Right ventricle myocardium superior (tissue), 1 donor: ENCODE results near the gene VIT. TPM values are rescaled to one million over a fixed set of nuclear protein-coding genes. Genes with fewer than 3 reads are reported as not detected.
"Not testable (repeated sequence)": the region's sequence is repeated elsewhere in the genome, so short reads cannot be mapped to it uniquely, and the experiment has no call there.

Experiments used
- ATAC-seq: fragments of 200-7000 bp; cut with Tn5 transposase; one replicate; pipeline ENCODE4 v1.9.1; 2020; ENCODE audit warnings: mild to moderate bottlenecking; ENCODE audit not compliant: poor library complexity
- DNase-seq: peaks from one replicate; pipeline ENCODE4 v3.0.0-alpha.2; 2020
- intact Hi-C: fragments of 100-400 bp; cut with DNase I; formaldehyde crosslinking; loops from one replicate; pipeline ENCODE4 v1.11.2; 2022
- total RNA-seq: library from RNA; stranded (reverse); fragmentation: NEBNext Ultra II Directional; extraction: Animal tissue kit (Norgen Biotek cat#: 25700); gene quantifications from one replicate; pipeline ENCODE4 v1.2.1, GENCODE V29; 2021
- donor health status: DM: no; HTN: yes; CAD: no; lungs with severe emphysema.

The VIT gene
- total RNA-seq, 1 donor from 2014 or later, result 19.4 TPM

DNA sequence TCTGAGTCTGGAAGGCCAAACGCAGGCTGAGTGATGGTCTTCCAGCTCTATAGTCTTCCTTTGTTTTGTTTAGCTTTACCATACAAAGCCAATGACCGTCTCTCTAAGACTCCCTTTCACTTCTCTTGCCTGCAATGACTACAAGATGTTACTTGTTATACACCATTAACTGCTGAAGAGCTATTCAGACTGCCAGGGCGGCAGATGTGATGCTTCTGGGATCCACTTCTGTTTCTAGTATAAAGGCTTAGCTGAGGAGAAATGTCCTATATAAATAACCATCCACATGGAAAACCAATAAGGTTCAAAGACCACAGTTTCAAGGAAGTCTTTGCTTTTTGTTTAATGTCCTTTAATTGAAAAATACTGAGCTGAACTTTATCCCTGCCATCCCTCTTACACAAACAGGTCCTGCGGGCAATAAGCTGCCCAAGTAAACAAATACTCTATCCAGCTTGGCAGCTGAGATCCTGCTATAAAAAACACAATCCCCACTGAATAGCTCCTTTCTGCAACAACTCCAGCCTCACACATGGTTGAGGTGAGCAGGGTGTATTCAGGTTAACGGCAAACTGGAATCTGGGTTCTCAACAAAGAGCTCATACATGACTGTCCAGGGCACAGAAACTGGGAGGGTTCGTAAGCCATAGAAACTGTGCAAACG, 124.6 kb downstream of the VIT start:
- DNase-seq (no peak), ATAC-seq (no peak)
- intact Hi-C loops, result no loop called here

DNA sequence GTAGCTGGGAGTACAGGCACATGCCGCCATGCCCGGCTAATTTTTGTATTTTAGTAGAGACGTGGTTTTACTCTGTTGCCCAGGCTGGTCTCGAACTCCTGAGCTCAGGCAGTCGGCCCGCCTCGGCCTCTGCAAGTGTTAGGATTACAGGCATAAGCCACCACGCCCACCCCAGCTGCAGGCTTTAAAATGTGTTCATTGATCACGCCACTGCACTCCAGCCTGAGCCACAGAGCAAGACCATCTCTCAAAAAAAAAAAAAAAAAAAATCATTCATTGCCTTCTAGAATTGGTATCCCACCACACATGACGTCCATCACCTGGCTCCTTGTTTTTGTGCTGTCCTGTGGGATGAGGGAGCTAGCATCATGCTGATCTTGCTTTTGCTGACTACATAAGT, 127.4 kb downstream of the VIT start:
- DNase-seq, result no peak
- intact Hi-C loops, result no loop called here
- ATAC-seq, result no peak

DNA sequence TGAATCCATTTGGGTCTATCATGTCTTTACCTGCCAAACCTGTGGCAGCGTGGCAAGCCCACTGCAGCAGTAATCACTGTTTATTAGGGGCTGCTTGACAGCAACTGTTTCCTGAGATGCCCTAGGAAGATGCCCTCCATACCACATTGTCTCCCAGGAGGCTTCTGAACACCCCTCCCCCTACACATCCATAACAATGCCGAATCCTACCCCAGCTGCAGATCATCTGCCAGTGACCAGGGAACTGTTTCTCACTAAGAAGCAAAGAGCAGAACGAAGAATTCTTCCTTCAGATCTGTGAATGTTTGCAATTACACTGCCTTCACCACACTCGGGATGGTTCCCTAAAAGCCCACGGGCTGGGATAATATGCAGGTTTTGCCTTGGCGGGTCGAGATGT, 127.8 kb downstream of the VIT start:
- ATAC-seq (no peak), DNase-seq (no peak)
- intact Hi-C loops, result no loop called here

DNA sequence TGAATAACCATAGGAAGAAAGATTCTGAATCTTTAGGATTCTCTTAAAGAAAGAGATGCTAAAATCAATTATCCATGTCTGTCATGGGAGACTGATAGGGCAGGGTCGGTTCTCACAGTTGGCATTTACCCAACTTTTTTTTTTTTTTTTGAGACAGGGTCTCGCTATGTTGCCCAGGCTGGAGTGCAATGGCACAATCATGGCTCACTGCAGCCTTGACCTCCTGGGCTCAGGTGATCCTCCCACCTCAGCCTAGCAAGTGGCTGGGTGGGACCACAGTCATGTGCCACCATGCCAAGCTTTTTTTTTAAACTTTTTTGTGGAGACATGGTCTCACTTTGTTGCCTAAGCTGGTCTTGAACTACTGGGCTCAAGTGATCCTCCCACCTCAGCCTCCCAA, 128.2 kb downstream of the VIT start:
- ATAC-seq, intact Hi-C loops, DNase-seq: not testable (repeated sequence)

DNA sequence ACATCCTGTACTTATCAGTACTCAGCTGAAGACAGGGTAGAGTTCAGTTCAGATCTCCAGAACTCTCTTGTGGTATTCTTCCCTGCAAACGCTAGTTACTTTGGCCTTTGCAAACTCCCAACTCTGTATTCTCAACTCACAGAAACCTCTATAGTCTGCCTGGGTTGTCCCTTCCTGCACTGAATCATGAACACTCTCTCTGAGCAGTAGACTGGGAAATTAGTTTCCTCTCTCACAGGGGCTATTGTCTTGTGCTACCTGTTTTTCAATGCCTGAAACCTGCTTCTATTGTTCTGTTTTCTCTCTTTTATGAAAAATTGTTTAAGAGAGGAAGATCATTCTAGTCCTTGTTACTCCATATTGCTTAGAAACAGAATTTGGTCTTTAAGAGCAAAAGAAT, 134.7 kb downstream of the VIT start:
- DNase-seq (no peak), ATAC-seq (no peak)
- intact Hi-C loops, result no loop called here

DNA sequence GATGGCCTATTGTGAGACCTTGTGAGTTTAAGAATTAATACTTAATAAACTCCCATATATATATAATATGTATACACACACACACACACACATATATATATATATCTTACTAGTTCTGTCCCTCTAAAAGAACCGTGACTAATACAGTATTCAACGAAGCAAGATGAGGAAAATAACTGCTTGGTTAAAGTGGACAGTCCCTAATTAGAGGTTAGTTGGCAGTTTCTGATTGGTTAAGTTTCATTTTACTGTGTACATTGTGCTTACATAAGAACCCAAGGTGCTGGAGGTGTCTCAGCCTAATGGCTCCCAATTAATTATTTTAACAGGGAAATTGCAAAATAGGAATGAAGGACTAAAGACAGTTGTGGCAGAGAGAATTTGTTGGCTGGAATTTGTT, 137.7 kb downstream of the VIT start:
- intact Hi-C loops, result no loop called here
- ATAC-seq, result no peak

DNA sequence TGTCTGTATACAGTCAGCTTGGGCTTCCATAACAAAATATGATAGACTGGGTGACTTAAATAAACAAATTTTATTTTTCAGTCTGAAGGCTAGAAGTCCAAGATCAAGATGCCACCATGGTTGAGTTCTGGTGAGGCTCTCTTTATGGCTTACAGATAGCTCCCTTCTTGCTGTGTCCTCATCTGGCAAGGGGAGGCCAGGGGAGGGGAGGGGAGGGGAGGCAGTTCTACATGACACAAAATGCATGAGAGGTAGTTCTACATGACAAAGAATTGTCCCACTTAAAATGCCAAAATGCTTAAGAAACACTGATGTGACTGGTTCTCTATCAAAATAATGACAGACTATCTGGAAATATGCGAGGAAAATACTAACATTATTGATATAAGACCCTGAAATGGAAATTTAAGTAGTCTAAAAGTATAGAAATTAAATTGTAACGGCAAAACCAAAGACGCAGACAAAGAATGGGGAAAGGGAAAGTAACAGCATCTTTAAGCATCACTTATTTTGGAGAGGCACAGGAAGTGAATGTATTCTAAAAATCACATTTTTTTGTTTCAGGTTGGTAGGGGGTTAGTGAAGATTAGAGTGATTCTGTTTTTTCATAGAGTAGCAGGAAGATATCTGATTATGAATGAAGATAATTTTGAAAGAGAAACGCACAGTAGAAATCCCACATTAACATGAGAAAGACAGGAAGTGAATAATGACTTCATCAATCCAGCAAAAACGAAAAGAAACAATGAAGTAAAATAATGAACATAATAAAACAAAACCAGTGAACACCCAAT, 138.4 kb downstream of the VIT start:
- ATAC-seq, result no peak
- intact Hi-C loops, result no loop called here
- DNase-seq, result no peak

More for the DNA sequence above, 137.7 kb downstream of the VIT start:
- no peak for DNase-seq

DNA sequence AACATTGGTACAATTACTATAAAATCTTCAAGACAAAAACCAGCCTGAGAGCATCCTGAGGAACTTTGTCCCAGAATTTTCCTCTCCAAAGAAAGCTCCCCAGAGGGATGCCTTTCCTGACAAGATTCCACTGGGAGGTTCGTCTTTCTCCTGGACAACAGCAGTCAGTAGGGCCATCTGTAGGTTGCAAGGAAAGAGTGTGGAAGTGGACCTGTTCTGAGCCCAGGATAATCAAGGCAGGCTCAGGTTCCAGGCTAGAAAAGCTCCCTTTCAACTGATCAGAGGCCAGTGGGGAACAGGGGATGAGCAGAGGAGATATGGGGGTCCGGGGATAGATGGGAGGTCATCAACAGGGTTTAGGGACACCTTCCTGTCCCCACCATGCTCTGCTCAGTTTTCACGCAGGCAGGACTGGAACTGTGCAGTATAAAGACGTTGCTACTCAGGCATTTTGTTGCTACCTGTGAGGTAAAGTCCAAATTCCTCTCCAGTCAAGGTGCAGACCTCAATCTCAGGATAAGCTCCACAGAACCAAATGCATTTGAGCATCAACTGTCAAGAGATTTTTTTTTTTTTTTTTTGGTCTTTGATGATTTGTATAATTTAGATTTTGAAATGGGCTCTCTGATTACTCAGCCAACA, 143.6 kb downstream of the VIT start:
- DNase-seq (no peak), ATAC-seq (no peak)
- intact Hi-C loops, result no loop called here

DNA sequence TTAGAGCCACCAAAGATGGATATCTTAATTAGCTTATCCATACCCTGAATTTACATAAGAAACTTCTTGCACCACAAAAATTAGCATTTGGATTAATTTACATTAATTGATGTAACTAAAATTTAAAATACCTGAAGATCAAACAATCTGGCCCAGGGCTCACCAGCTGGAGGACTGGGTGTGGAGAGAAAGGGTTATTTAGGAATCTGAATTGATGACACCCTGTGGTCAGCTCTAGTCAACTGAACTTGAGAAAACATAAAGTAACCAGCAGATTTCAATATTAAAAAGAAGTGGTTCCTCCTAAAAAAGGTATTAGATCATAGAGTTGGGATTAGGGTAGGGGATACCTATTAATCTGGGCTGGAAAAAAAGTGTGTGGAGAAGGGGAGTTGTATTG, 147.3 kb downstream of the VIT start:
- intact Hi-C loops, result no loop called here
- ATAC-seq (no peak), DNase-seq (no peak)

DNA sequence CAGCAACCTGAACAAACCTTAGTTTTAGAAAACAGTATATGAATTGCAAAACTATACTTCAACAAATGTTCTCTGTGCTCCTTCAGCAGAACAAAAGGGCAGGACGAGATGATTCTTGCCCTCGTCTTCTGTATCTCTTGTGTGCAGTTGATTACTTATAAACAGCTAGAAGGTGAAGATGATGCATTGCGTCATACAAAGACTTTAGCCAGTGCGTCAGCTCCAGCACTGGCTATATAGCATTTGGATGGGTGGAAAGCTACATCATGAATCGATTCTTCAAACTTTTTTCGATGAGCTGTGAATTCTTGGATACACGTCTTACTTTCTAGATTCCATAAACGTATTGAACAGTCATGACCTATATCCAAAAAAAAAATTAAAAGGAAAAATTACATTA, 152.8 kb downstream of the VIT start:
- no peak for ATAC-seq
- no peak for DNase-seq
- intact Hi-C loops, result no loop called here

DNA sequence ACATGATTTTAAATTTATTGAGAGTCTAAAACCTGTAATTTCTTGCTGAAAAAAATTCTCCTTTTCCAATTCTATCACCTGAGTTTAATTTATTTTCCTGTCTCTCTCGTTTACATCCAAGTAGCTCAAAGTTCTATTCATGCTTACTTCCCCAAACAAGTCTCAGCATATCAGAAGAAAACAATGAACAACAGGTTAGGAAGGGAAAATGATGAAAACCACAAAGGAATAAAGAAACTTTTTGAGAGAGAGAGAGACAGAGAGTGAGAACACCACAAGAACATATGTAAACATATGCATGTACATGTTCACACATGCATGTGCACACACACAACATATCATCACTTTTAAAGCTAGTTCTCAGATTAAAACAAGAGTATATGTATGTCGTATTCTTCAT, 157.7 kb downstream of the VIT start:
- DNase-seq (no peak), ATAC-seq (no peak)
- intact Hi-C loops, result no loop called here

DNA sequence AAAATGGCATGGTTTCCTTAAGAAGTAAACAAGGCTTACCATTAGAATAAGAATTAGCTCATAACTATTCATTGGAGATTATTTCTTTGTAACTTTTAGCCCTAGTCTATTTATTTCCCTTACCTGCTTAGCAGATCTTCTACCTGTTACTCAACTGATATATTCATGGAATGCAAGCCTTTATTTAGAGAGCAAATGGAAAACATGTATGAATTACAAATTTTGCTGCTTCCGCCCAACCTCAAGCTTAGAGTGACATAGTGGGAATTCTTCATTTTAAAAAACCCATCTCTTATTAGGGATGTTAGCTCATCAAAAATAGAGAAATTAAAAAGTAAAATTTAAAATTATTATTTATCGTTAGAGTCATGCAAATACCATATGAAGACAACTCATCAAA, 158.9 kb downstream of the VIT start:
- ATAC-seq (no peak), DNase-seq (no peak)
- intact Hi-C loops, result no loop called here

DNA sequence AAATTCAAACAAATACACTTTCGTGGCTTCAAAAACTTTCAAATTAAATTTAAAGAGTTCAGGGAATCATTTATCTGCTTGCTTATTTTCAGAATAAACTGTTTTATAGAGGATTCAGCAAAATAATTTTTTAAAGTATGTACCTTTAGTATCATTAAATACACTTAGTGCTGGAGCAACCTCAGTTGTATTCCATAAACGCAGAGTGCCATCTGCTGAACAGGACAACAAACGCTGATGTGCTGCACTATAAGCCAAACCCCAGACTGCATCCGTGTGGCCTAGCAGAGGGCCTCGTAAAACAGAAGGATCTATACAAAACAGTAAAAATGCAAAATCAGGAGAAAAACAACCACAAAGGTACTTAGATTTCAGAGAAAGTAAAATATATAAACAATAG, 161.2 kb downstream of the VIT start:
- DNase-seq, result no peak
- intact Hi-C loops, result no loop called here
- no peak for ATAC-seq

DNA sequence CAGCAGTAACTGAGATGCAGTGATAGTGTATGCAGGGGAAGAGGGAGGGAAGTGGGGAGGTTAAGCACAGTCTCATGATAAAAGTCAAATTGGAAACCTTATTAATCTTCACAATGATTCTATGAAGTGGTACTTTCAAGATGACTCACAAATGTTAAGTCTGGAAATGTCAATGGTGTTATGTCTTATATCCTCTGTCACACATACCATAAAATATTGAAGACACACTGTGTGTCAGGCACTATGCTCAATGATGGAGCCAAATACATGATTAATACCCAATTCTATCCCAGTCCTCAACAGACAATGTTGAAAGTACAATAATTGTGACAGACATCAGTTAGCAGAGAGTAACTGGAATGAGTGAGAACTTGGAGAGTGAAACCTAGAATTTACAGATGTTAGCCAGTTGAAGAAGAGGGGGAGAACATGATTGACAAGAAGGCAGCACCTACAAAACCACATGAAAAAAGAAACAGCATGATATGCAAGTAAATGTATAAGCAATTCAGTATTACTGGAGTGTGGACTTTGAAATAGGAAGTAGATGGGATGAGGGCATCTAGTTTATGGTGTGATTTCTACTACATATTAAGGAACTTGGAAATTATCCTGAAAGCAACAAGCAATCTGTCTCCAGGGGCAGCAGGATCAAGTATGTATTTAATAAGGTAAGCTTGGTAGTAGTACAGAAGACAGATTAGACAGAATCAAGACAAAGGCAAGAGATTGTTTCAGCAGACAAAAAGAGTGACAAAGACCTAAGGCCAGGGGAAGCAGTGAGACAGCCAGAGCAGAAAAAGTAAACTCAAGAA, 162.3 kb downstream of the VIT start:
- no peak for ATAC-seq
- intact Hi-C loops, result no loop called here
- DNase-seq, result no peak

DNA sequence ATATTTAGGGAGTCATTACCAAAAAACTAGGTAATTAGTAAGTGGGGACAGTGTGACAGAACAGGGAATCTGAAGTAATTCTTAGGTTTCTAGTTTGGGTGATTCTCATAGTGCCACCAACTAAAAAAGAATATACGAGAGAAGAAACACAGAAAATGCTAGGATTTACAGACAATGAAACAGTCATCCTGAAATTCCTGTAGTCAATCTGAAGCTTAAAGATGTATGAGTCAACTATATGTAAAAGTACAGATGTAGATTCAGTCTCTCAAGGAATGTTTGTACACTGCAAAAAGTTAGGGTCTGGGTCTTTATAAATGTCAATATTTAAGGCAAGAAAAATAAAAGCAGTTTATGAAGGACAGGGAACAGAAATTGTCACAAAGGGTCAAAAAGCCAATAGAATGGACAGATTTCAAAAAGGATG, 162.9 kb downstream of the VIT start:
- intact Hi-C loops, result no loop called here
- ATAC-seq (no peak), DNase-seq (no peak)

DNA sequence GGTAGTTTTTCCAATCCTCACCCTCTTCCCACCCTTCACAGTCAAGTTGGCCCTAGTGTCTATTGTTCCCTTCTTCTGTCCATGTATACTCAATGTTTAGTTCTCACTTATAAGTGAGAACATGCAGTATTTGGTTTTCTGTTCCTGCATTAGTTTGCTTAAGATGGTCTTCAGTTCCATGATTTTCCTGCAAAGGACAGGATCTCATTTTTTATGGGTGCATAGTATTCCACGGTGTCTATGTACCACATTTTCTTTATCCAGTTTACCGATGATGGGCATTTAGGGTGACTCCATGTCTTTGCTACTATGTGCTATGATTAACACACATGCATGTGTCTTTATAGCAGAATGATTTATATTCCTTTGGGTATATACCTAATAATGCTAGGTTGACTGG, 165.4 kb downstream of the VIT start:
- no peak for DNase-seq
- intact Hi-C loops, result no loop called here

More for the DNA sequence above, 165.4 kb downstream of the VIT start:
- ATAC-seq, result no peak
